Left ventricle myocardium inferior (tissue), 1 donor: ENCODE results near the gene ARV1. TPM values are rescaled to one million over a fixed set of nuclear protein-coding genes. Genes with fewer than 3 reads are reported as not detected.
"Not testable (repeated sequence)": the region's sequence is repeated elsewhere in the genome, so short reads cannot be mapped to it uniquely, and the experiment has no call there.

Experiments
- DNase-seq: peaks from one replicate; pipeline ENCODE4 v3.0.0-alpha.2; 2020
- H3K27ac ChIP-seq: fragments of 200-600 bp; replicated peaks from 2 replicates; pipeline ENCODE4 v1.8.0; 2021
- H3K27me3 ChIP-seq: fragments of 200-600 bp; 2 replicates; pipeline ENCODE4 v1.8.0; 2021; ENCODE audit warnings: low read depth
- H3K36me3 ChIP-seq: fragments of 200-600 bp; 2 replicates; pipeline ENCODE4 v1.8.0; 2021
- H3K4me1 ChIP-seq: fragments of 200-600 bp; 2 replicates; pipeline ENCODE4 v1.8.0; 2021
- H3K4me3 ChIP-seq: fragments of 200-600 bp; 2 replicates; pipeline ENCODE4 v1.8.0; 2021; ENCODE audit warnings: mild to moderate bottlenecking, moderate library complexity
- H3K9me3 ChIP-seq: fragments of 200-600 bp; replicated peaks from 2 replicates; pipeline ENCODE4 v1.8.0; 2021
- CTCF ChIP-seq: fragments of 200-600 bp; IDR thresholded peaks from 2 replicates; pipeline ENCODE4 v1.8.0; 2021; ENCODE audit warnings: antibody characterized with exemption, mild to moderate bottlenecking, borderline replicate concordance
- intact Hi-C: fragments of 100-400 bp; cut with micrococcal nuclease; formaldehyde crosslinking; loops from one replicate; pipeline ENCODE4 v1.11.0; 2022
- total RNA-seq: library from RNA; stranded (reverse); fragmentation: NEBNext Ultra II Directional; extraction: Animal tissue kit (Norgen Biotek cat#: 25700); gene quantifications from one replicate; pipeline ENCODE4 v1.2.1, GENCODE V29; 2021
- donor health status: DM: no; HTN: yes; CAD: no; lungs with severe emphysema.

The ARV1 gene
- total RNA-seq, 1 donor from 2014 or later: 19.3 TPM

- peak overlapping the region; percentile 87 for H3K27ac ChIP-seq
- no peaks in the 10 kb centered on the region for H3K27me3 ChIP-seq
- H3K4me3 ChIP-seq: no peak overlapping the region
- H3K36me3 ChIP-seq: peaks cover 10% of the 10 kb centered on the region
- H3K9me3 ChIP-seq: no peaks in the 10 kb centered on the region
- no peak for DNase-seq
- H3K4me1 ChIP-seq: peaks cover 21% of the 10 kb centered on the region
- no peak for TF ChIP-seq CTCF
- intact Hi-C loops: no loop called here
Measured at GRCh38 chr1:231020139-231020601, 41.3 kb downstream of the ARV1 start.

GRCh38 chr1:231020816-231021215, 41.9 kb downstream of the ARV1 start:
- intact Hi-C loops: no loop called here
- peak overlapping the region; percentile 23 for H3K4me3 ChIP-seq

GRCh38 chr1:231021540-231022031, 42.7 kb downstream of the ARV1 start:
- no peaks in the 10 kb centered on the region for H3K9me3 ChIP-seq
- H3K27ac ChIP-seq: peak overlapping the region; percentile 87
- H3K4me1 ChIP-seq: peaks cover 21% of the 10 kb centered on the region
- peaks cover 10% of the 10 kb centered on the region for H3K36me3 ChIP-seq
- H3K27me3 ChIP-seq: no peaks in the 10 kb centered on the region
- TF ChIP-seq CTCF: no peak
- intact Hi-C loops: no loop called here
- DNase-seq: no peak
- peak overlapping the region; percentile 23 for H3K4me3 ChIP-seq

More at GRCh38 chr1:231020816-231021215, 41.9 kb downstream of the ARV1 start:
- H3K36me3 ChIP-seq: peaks cover 10% of the 10 kb centered on the region
- H3K9me3 ChIP-seq: no peaks in the 10 kb centered on the region
- H3K27ac ChIP-seq: peak overlapping the region; percentile 87
- peaks cover 21% of the 10 kb centered on the region for H3K4me1 ChIP-seq
- no peaks in the 10 kb centered on the region for H3K27me3 ChIP-seq
- no peak for DNase-seq
- TF ChIP-seq CTCF: no peak

GRCh38 chr1:231022543-231022942, 43.6 kb downstream of the ARV1 start:
- H3K4me3 ChIP-seq, H3K27me3 ChIP-seq, H3K36me3 ChIP-seq, H3K9me3 ChIP-seq, DNase-seq, intact Hi-C loops: not testable (repeated sequence)
- H3K27ac ChIP-seq: peak overlapping the region; percentile 87
- H3K4me1 ChIP-seq: peaks cover 21% of the 10 kb centered on the region

- DNase-seq: no peak
- Histone ChIP-seq H3K9me3 (no peaks in the 10 kb centered on the region), H3K4me3 (no peak overlapping the region), H3K4me1 (peaks cover 26% of the 10 kb centered on the region), H3K27ac (peak overlapping the region; percentile 87), H3K36me3 (peaks cover 7% of the 10 kb centered on the region), H3K27me3 (no peaks in the 10 kb centered on the region)
- no peak for TF ChIP-seq CTCF
- intact Hi-C loops: no loop called here
Measured at GRCh38 chr1:231023150-231023549, 44.3 kb downstream of the ARV1 start.

- Histone ChIP-seq H3K9me3 (no peaks in the 10 kb centered on the region), H3K4me3 (no peak overlapping the region), H3K36me3 (no peaks in the 10 kb centered on the region), H3K4me1 (peaks cover 18% of the 10 kb centered on the region), H3K27me3 (peaks cover 4% of the 10 kb centered on the region), H3K27ac (no peak overlapping the region)
- no peak for TF ChIP-seq CTCF
- intact Hi-C loops: no loop called here
- DNase-seq: no peak
Measured at GRCh38 chr1:231026576-231026975, 47.7 kb downstream of the ARV1 start.
